Endodermal cell (in vitro differentiated cells): Measurements from ENCODE around the gene NCOA6. TPM values are rescaled to one million over a fixed set of nuclear protein-coding genes. Genes with fewer than 3 reads are reported as not detected.

Experiments used
- DNase-seq: peaks from one replicate; pipeline ENCODE4 v3.0.0-alpha.2; 2017
- H3K27ac ChIP-seq: 2 replicates; pipeline ENCODE4 v1.5.1; 2013; ENCODE audit warnings: mild to moderate bottlenecking, low read depth, low read length, moderate library complexity
- H3K27me3 ChIP-seq: 2 replicates; pipeline ENCODE4 v1.6.1; 2013; ENCODE audit warnings: mild to moderate bottlenecking, low read length, moderate library complexity; ENCODE audit not compliant: insufficient read depth, control insufficient read depth, poor library complexity, severe bottlenecking
- H3K36me3 ChIP-seq: 2 replicates; pipeline ENCODE4 v1.7.0; 2013; ENCODE audit warnings: mild to moderate bottlenecking, low read length, moderate library complexity; ENCODE audit not compliant: control insufficient read depth, insufficient read depth
- H3K4me1 ChIP-seq: one replicate; pipeline ENCODE4 v1.7.0; 2013; ENCODE audit warnings: low read length; ENCODE audit not compliant: control insufficient read depth, insufficient read depth
- H3K4me3 ChIP-seq: 2 replicates; pipeline ENCODE4 v1.5.1; 2013; ENCODE audit warnings: mild to moderate bottlenecking, low read length, moderate library complexity
- H3K9ac ChIP-seq: 2 replicates; pipeline ENCODE4 v1.6.1; 2013; ENCODE audit warnings: mild to moderate bottlenecking, low read length, moderate library complexity; ENCODE audit not compliant: poor library complexity, severe bottlenecking; ENCODE audit errors: extremely low read depth
- H3K9me3 ChIP-seq: 2 replicates; pipeline ENCODE4 v1.6.1; 2013; ENCODE audit warnings: mild to moderate bottlenecking, low read length, moderate library complexity; ENCODE audit not compliant: control insufficient read depth
- H3K27ac Mint-ChIP-seq: 2 replicates; pipeline ENCODE4 v1.8.0; 2020; ENCODE audit warnings: mixed read lengths
- H3K27me3 Mint-ChIP-seq: 2 replicates; pipeline ENCODE4 v1.8.0; 2021; ENCODE audit warnings: mild to moderate bottlenecking, mixed read lengths; ENCODE audit not compliant: insufficient read depth
- H3K36me3 Mint-ChIP-seq: 2 replicates; pipeline ENCODE4 v1.8.0; 2020; ENCODE audit warnings: low read depth, mixed read lengths
- H3K4me1 Mint-ChIP-seq: 2 replicates; pipeline ENCODE4 v1.8.0; 2020; ENCODE audit warnings: mixed read lengths
- H3K4me3 Mint-ChIP-seq: 2 replicates; pipeline ENCODE4 v1.8.0; 2020; ENCODE audit warnings: mild to moderate bottlenecking, moderate library complexity, mixed read lengths
- H3K9me3 Mint-ChIP-seq: 2 replicates; pipeline ENCODE4 v1.8.0; 2020; ENCODE audit warnings: mild to moderate bottlenecking, mixed read lengths
- WGBS, 2 experiments: methylation state at CpG; one replicate each; pipeline versions ENCODE4 v1.1.5 to v1.1.7; 2013; ENCODE audit warnings: missing lambda C conversion rate in 2 of 2, mixed read lengths in 1 of 2; ENCODE audit not compliant: insufficient coverage in 1 of 2, insufficient read length in 1 of 2; 5-methylcytosine and 5-hydroxymethylcytosine counted together
- total RNA-seq, 2 donors: library from RNA; stranded (reverse); fragmentation: NEBNext Ultra II Directional in 1 of 2; extraction: Animal tissue kit (Norgen Biotek cat#: 25700) in 1 of 2; gene quantifications; 2 replicates in 1 of 2; 3 replicates in 1 of 2; pipeline ENCODE4 v1.2.1, GENCODE V29; 2021
- TF ChIP-seq, protein P1 (sequence below): fragments of 200-600 bp; sonication (generic); conservative IDR thresholded peaks from 2 replicates; pipeline ENCODE4 v1.5.0; 2021; ENCODE audit warnings: antibody characterized with exemption, mild to moderate bottlenecking

Gene NCOA6
- total RNA-seq, 2 donors from 2014 or later, result 27.1 to 37.4 TPM

DNA sequence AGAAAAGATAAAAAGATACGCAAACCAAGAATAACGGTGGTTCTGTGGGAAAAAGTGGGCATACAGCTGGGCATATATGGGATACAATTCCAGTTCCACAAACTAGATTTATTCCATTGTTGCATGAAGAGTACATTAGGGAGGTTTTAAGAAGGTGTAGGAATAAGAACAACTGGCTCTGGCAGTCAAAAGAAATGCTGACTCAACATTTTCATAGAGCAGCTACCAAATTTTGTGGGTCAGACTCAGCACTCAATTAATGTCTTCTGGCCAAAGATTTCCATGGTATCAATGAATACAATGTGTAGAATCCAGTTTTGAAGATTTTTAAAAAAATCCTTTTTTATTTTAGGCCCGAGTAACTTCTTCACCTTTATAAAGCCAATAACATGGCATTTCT lies 81.1 kb downstream of the NCOA6 start:
- Histone ChIP-seq H3K4me1 (no peaks in the 10 kb centered on the region), H3K9ac (no peak overlapping the region), H3K9me3 (no peaks in the 10 kb centered on the region), H3K36me3 (peaks cover 74% of the 10 kb centered on the region), H3K27me3 (no peaks in the 10 kb centered on the region), H3K27ac (no peak overlapping the region), H3K4me3 (no peak overlapping the region)
- no peaks in the 10 kb centered on the region for H3K27me3 Mint-ChIP-seq
- no peaks in the 10 kb centered on the region for H3K9me3 Mint-ChIP-seq
- no peak overlapping the region for H3K4me3 Mint-ChIP-seq
- peaks cover 48% of the 10 kb centered on the region for H3K36me3 Mint-ChIP-seq
- H3K4me1 Mint-ChIP-seq, result no peaks in the 10 kb centered on the region
- DNase-seq, result no peak
- TF ChIP-seq, protein P1, sequence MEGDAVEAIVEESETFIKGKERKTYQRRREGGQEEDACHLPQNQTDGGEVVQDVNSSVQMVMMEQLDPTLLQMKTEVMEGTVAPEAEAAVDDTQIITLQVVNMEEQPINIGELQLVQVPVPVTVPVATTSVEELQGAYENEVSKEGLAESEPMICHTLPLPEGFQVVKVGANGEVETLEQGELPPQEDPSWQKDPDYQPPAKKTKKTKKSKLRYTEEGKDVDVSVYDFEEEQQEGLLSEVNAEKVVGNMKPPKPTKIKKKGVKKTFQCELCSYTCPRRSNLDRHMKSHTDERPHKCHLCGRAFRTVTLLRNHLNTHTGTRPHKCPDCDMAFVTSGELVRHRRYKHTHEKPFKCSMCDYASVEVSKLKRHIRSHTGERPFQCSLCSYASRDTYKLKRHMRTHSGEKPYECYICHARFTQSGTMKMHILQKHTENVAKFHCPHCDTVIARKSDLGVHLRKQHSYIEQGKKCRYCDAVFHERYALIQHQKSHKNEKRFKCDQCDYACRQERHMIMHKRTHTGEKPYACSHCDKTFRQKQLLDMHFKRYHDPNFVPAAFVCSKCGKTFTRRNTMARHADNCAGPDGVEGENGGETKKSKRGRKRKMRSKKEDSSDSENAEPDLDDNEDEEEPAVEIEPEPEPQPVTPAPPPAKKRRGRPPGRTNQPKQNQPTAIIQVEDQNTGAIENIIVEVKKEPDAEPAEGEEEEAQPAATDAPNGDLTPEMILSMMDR, result no peak
- H3K27ac Mint-ChIP-seq, result no peak overlapping the region
- whole genome bisulfite sequencing, 2 experiments, result 100% methylated on average over 3 of the region's 3 CpGs

DNA sequence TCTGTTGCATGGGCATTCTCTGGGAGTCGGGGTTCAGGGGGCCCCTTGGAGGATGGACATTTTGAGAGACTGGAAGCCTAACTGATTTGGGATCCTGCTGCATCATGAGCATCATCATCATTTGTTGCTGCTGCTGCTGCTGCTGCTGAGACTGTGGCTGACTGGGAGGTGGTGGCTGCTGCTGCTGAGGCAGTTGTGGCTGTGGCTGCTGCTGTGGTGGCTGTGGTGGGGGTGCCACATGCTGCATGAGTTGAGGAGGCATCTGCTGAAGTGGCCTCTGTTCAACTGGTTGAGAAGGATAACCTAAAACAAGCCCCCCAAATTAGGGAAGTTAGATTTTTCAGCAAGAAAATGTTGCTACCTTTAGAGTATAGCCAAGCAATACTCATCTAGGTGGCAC lies 82.4 kb downstream of the NCOA6 start:
- no peak overlapping the region for H3K9ac ChIP-seq
- no peaks in the 10 kb centered on the region for H3K27me3 ChIP-seq
- no peaks in the 10 kb centered on the region for H3K4me1 ChIP-seq
- Mint-ChIP-seq H3K4me3 (no peak overlapping the region), H3K27me3 (no peaks in the 10 kb centered on the region), H3K4me1 (no peaks in the 10 kb centered on the region), H3K9me3 (no peaks in the 10 kb centered on the region), H3K36me3 (peaks cover 42% of the 10 kb centered on the region), H3K27ac (no peak overlapping the region)
- 91 to 100% methylated on average over 1 of the region's 1 CpG for WGBS, 2 experiments
- TF ChIP-seq, protein P1, result no peak
- DNase-seq, result no peak
- no peaks in the 10 kb centered on the region for H3K9me3 ChIP-seq
- H3K36me3 ChIP-seq, result peaks cover 61% of the 10 kb centered on the region
- H3K27ac ChIP-seq, result no peak overlapping the region
- H3K4me3 ChIP-seq, result no peak overlapping the region

DNA sequence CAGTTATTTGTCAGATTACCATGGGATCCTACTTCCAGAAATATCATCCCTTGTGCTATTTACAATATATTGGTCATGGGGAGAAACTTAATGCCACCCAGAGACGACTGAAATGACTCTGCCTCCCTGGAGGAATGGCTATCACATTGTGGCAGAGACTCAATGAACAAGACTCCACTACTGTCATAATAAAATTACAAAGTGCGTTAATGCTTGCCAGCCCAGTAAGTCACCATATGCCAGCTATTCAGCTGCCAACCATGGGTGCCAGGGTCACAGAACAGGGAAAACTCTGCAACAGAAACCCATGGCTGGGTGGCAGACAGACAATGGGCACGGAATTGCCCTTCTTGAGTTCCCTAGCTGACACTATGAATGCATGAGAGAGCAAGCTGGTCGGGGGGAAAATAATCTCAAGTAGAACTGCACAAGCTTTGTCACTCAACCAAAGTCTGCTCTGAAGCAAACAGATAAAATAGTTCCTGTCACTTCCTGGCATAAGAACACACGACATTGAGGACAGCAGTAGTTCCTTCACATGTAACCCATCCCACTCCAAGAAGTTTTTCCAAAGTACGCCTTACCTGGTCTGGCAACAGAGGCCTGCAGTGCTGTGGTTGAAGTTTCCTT lies 89.2 kb downstream of the NCOA6 start:
- Mint-ChIP-seq H3K4me3 (no peak overlapping the region), H3K9me3 (no peaks in the 10 kb centered on the region), H3K4me1 (no peaks in the 10 kb centered on the region), H3K27ac (no peak overlapping the region), H3K27me3 (no peaks in the 10 kb centered on the region), H3K36me3 (peaks cover 36% of the 10 kb centered on the region)
- no peak for DNase-seq
- Histone ChIP-seq H3K27me3 (no peaks in the 10 kb centered on the region), H3K4me1 (no peaks in the 10 kb centered on the region), H3K9me3 (no peaks in the 10 kb centered on the region), H3K36me3 (peaks cover 19% of the 10 kb centered on the region), H3K27ac (no peak overlapping the region), H3K9ac (no peak overlapping the region), H3K4me3 (no peak overlapping the region)
- 91 to 92% methylated on average over 5 to 6 of the region's 6 CpGs for WGBS, 2 experiments
- TF ChIP-seq, protein P1, result no peak
